Measurements from ENCODE around the gene TROAP.
"Not testable (repeated sequence)": the region's sequence is repeated elsewhere in the genome, so short reads cannot be mapped to it uniquely, and the experiment has no call there.

The TROAP gene

DNA sequence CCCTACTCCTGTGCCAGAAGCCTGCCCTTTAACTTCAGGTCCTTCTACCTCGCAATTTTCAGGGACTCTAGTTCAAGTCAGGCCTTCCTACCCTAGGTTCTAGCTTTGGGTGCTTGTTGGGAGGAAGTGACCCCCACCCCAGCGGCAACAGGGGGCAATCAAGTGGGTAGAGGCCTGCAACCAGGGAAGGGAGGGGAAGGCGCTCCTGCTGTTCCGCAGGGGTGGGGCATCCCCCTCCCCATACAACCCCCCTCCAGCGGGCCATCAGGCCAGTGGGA, 28.3 kb upstream of the TROAP start:
- DNase-seq, result no peak

DNA sequence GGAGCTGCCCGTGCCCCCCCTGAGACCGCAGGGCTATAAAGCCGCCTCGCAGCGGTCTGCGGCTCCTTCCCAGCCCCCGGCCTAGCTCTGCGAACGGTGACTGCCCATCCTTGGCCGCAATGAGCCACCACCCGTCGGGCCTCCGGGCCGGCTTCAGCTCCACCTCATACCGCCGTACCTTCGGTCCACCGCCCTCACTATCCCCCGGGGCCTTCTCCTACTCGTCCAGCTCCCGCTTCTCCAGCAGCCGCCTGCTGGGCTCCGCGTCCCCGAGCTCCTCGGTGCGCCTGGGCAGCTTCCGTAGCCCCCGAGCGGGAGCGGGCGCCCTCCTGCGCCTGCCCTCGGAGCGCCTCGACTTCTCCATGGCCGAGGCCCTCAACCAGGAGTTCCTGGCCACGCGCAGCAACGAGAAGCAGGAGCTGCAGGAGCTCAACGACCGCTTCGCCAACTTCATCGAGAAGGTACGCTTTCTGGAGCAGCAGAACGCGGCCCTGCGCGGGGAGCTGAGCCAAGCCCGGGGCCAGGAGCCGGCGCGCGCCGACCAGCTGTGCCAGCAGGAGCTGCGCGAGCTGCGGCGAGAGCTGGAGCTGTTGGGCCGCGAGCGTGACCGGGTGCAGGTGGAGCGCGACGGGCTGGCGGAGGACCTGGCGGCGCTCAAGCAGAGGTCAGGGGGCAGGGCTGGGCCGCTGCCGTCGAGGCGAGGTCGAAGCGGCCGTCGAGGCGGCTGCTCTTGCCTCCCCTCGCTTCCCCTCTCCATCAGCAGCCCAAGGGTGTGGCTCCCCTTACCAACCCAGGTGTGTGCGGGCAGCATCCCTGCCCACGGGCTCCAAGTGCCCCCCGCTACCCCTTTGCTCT, 27.7 kb upstream of the TROAP start, which contains the start of gene PRPH:
Gene PRPH (plus strand): TSS at position 66 of the 855 bp plus-strand sequence. CDS start 54 bp downstream, at position 120.
- no peak for DNase-seq

GRCh38 chr12:49296034-49296835, 26.8 kb upstream of the TROAP start:
- peak; percentile 72 for DNase-seq

GRCh38 chr12:49296836-49297694, 26.0 kb upstream of the TROAP start:
- DNase-seq, result no peak

DNA sequence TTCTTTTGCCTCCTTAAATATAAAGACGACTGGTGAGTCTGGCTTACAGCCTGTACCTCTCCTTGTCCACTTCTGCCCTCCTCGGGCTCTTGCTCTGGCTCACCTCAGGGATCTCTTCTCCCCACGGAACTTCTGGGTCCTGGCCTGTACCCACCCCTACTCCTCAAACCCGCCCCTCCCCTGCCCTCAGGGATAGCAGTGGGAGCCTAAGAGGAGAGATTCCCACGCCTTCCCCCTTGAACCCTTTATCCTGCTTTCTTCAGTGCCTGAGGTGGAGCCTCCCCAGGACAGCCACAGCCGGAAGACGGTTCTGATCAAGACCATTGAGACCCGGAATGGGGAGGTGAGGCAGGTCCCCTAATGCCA, 25.4 kb upstream of the TROAP start:
- no peak for DNase-seq

DNA sequence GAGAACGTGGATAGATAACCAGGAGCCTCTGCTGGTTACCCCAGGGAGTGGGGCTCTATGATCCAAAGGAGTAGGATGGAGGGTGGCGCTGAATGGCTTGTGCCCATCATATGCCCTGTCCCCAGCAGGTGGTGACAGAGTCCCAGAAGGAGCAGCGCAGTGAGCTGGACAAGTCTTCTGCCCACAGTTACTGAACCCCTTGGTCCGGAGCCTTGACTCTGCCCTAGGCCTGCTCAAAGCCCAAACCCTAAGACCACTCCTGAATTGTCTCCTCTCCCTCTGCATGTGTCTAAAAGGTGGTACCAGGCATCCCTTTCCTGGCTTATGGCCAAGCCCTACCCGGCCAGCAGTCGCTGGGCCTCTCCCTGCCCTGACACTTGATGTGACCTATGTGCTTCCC, 24.9 kb upstream of the TROAP start:
- DNase-seq, result no peak

DNA sequence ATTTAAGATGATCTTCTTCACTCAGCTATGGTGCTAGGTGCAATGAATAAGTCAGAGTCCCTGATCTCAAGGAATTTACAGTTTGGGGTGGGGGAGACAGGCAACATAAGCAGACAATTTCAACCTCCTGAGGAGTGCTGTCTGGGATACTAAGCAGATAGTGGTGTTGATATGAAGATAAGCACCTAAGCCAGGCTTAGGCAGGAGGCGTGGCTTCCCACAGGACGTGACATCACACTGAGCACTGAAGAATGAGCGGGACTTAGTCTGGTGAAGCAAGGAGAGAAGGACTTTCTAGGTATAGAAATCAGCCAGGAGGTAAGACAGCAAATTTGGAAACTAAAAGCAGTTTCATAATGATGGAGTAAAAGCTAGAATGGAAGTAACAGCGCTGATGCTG, 21.3 kb upstream of the TROAP start:
- no peak for DNase-seq

GRCh38 chr12:49304161-49304560, 18.9 kb upstream of the TROAP start:
- no peak for DNase-seq

- no peak for DNase-seq
Observed at GRCh38 chr12:49305762-49306510, 17.1 kb upstream of the TROAP start.

GRCh38 chr12:49309386-49309785, 13.7 kb upstream of the TROAP start:
- no peak for DNase-seq

DNA sequence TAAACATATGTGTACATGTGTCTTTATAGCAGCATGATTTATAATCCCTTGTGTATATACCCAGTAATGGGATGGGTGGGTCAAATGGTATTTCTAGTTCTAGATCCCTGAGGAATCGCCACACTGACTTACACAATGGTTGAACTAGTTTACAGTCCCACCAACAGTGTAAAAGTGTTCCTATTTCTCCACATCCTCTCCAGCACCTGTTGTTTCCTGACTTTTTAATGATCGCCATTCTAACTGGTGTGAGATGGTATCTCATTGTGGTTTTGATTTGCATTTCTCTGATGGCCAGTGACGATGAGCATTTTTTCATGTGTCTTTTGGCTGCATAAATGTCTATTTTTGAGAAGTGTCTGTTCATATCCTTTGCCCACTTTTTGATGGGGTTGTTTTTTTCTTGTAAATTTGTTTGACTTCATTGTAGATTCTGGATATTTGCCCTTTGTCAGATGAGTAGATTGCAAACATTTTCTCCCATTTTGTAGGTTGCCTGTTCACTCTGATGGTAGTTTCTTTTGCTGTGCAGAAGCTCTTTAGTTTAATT, 12.5 kb upstream of the TROAP start:
- not testable (repeated sequence) for DNase-seq

GRCh38 chr12:49314811-49315210, 8.2 kb upstream of the TROAP start:
- DNase-seq, result no peak

DNA sequence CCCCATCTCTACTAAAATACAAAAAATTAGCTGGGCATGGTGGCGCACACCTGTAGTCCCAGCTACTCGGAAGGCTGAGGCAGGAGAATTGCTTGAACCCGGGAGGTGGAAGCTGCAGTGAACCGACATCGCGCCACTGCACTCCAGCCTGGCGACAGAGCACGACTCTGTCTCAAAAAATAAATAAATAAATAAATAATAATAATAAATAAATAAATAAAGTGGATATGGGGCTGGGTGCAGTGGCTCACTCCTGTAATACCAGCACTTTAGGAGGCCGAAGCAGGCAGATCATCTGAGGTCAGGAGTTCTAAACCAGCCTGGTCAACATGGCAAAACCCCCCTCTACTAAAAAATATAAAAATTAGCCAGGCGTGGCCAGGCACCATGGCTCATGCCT, 5.9 kb upstream of the TROAP start:
- not testable (repeated sequence) for DNase-seq

DNA sequence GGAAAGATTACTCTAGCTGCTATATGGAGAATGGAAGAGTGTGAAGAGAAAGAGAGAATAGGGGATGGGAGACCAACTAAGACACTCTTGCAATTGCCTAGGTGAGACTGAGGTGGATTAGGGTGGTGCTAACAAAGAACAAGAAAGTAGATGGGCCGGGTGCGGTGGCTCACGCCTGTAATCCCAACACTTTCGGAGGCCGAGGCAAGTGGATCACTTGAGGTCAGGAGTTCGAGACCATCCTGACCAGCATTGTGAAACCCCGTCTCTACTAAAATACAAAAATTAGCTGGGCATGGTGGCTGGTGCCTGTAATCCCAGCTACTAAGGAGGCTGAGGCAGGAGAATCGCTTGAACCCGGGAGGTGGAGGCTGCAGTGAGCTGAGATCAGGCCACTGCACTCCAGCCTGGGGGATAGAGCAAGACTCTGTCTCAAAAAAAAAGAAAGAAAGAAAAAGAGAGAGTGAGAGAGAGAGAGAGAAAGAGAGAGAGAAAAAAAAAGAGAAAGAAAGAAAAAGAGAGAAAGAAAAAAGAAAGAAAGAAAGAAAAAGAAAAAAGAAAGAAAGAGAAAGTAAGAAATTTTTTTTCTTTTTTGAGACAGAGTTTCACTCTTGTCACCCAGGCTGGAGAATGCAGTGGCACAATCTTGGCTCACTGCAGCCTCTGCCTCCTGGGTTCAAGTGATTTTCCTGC, 2.5 kb upstream of the TROAP start:
- not testable (repeated sequence) for DNase-seq

- no peak for DNase-seq
Observed at GRCh38 chr12:49322367-49322707, 718 bp upstream of the TROAP start.

DNA sequence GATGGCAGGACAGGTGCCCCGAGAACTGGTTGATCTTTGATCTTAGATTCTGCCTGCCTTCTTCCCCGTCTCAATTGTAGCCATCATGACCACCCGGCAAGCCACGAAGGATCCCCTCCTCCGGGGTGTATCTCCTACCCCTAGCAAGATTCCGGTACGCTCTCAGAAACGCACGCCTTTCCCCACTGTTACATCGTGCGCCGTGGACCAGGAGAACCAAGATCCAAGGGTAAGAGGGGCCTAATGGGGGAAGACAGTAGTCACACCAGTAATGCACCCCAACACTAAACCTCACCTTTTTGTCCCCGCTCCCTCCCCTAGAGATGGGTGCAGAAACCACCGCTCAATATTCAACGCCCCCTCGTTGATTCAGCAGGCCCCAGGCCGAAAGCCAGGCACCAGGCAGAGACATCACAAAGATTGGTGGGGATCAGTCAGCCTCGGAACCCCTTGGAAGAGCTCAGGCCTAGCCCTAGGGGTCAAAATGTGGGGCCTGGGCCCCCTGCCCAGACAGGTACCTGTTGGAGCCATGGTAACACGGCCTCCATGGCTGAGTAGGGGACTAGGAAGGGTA, 556 bp downstream of the TROAP start:
- no peak for DNase-seq

GRCh38 chr12:49325606-49326005, 2.6 kb downstream of the TROAP start:
- DNase-seq, result no peak

DNA sequence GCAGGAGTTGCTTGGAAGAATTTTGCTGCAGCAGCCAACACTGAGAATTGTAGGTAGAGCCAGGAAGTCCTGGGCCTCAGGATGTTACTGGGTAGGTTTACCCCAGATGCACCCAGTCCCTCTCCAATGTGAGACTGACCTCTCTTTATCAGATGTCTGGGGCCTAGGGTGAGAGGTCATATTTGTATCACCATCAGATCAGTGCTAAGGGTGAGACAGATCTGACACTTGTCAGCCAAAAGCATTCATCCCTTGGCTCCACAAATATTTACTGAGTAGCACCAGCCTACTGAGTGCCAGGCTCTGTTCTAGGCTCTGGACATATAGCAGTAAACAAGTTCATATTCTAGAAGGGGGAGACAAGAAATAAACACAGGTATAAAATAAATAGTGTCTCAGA, 4.3 kb downstream of the TROAP start:
- no peak for DNase-seq

GRCh38 chr12:49327887-49328286, 4.8 kb downstream of the TROAP start:
- DNase-seq, result no peak

DNA sequence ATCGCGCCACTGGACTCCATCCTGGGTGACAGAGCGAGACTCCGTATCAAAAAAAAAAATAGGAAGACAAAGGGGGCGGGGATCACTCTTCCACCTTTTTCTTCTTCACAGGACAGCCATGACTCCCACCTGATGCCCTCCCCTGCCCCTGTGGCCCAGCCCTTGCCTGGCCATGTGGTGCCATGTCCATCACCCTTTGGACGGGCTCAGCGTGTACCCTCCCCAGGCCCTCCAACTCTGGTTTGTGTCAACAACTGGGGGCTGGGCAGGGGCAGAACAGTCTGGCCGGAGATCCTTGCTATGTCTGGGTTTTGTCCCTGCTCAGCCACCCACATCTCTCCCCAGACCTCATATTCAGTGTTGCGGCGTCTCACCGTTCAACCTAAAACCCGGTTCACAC, 5.8 kb downstream of the TROAP start:
- DNase-seq, result no peak

DNA sequence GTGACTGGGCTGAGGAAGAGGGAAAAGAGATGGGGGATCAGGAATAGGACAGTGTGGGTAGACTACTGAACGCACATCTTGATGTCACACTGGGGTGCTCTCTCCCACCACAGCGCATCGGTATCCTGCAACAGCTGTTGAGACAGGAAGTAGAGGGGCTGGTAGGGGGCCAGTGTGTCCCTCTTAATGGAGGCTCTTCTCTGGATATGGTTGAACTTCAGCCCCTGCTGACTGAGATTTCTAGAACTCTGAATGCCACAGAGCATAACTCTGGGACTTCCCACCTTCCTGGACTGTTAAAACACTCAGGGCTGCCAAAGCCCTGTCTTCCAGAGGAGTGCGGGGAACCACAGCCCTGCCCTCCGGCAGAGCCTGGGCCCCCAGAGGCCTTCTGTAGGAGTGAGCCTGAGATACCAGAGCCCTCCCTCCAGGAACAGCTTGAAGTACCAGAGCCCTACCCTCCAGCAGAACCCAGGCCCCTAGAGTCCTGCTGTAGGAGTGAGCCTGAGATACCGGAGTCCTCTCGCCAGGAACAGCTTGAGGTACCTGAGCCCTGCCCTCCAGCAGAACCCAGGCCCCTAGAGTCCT, 7.1 kb downstream of the TROAP start:
- DNase-seq, result no peak
